ENCODE data around the gene FMNL2.

FMNL2 gene

GRCh38 chr2:152585830-152586484 is 251.0 kb downstream of the FMNL2 start:
- POLR2A ChIA-PET: no interaction called here
- TF ChIP-seq FOXM1 (IDR thresholded peaks at IDR 0.05; ENCODE audit: borderline replicate concordance): no peak
- TF ChIP-seq PKNOX1 (IDR thresholded peaks at IDR 0.05): no peak
- TF ChIP-seq L3MBTL2 (conservative IDR thresholded peaks at IDR 0.05): no peak
- no peak for TF ChIP-seq SUZ12 (IDR thresholded peaks at IDR 0.05)
- TF ChIP-seq BHLHE40 (IDR thresholded peaks at IDR 0.05; ENCODE audit: borderline replicate concordance): no peak
- TF ChIP-seq TARDBP (IDR thresholded peaks at IDR 0.05): no peak
- no peak for TF ChIP-seq FOXK2 (IDR thresholded peaks at IDR 0.05)
- no peak for TF ChIP-seq ELF4 (IDR thresholded peaks at IDR 0.05)
- TF ChIP-seq FOXA1 (IDR thresholded peaks at IDR 0.05): no peak
- TF ChIP-seq NFRKB (IDR thresholded peaks at IDR 0.05): no peak
- no peak for TF ChIP-seq LEF1 (IDR thresholded peaks at IDR 0.05; ENCODE audit: borderline replicate concordance)
- CTCF ChIA-PET: interaction anchor here (0.6 to 0.7 kb wide), 3 partner anchors 12 to 166 kb away, joined by 3 to 6 read pairs (median 3); no protein-coding TSS in a partner anchor
- no peak for DNase-seq (ENCODE audit: extremely low spot score)

- POLR2A ChIA-PET: no interaction called here
- DNase-seq (ENCODE audit: extremely low spot score): no peak
- CTCF ChIA-PET: no interaction called here
These were observed 252.4 kb downstream of the FMNL2 start for GRCh38 chr2:152587187-152587947.

GRCh38 chr2:152588998-152589397 is 254.0 kb downstream of the FMNL2 start:
- ChIA-PET CTCF (no interaction called here), POLR2A (no interaction called here)
- no peak for TF ChIP-seq PKNOX1 (IDR thresholded peaks at IDR 0.05)
- TF ChIP-seq SP1 (IDR thresholded peaks at IDR 0.05): no peak
- TF ChIP-seq FOXK2 (IDR thresholded peaks at IDR 0.05): no peak
- TF ChIP-seq FOXA1 (IDR thresholded peaks at IDR 0.05): no peak
- TF ChIP-seq ELF4 (IDR thresholded peaks at IDR 0.05): no peak
- no peak for TF ChIP-seq HDGF (IDR thresholded peaks at IDR 0.05; ENCODE audit: borderline replicate concordance)
- TF ChIP-seq SUZ12 (IDR thresholded peaks at IDR 0.05): no peak
- no peak for TF ChIP-seq TARDBP (IDR thresholded peaks at IDR 0.05)
- TF ChIP-seq L3MBTL2 (conservative IDR thresholded peaks at IDR 0.05): no peak
- TF ChIP-seq ZNF384 (IDR thresholded peaks at IDR 0.05): no peak
- TF ChIP-seq NFRKB (IDR thresholded peaks at IDR 0.05): no peak
- TF ChIP-seq CTBP1 (IDR thresholded peaks at IDR 0.05; ENCODE audit: borderline replicate concordance): no peak
- no peak for DNase-seq (ENCODE audit: extremely low spot score)

More at GRCh38 chr2:152587187-152587947, 252.4 kb downstream of the FMNL2 start:
- TF ChIP-seq L3MBTL2 (conservative IDR thresholded peaks at IDR 0.05) (no peak), FOXM1 (IDR thresholded peaks at IDR 0.05; ENCODE audit: borderline replicate concordance) (no peak), PKNOX1 (IDR thresholded peaks at IDR 0.05) (no peak), SP1 (IDR thresholded peaks at IDR 0.05) (no peak), FOXK2 (IDR thresholded peaks at IDR 0.05) (no peak), ZNF384 (IDR thresholded peaks at IDR 0.05) (no peak), TARDBP (IDR thresholded peaks at IDR 0.05) (no peak)

GRCh38 chr2:152594022-152594766 is 259.2 kb downstream of the FMNL2 start:
- TF ChIP-seq ZNF384 (IDR thresholded peaks at IDR 0.05): no peak
- no peak for TF ChIP-seq TARDBP (IDR thresholded peaks at IDR 0.05)
- TF ChIP-seq LEF1 (IDR thresholded peaks at IDR 0.05; ENCODE audit: borderline replicate concordance): no peak
- TF ChIP-seq ARNT (IDR thresholded peaks at IDR 0.05): no peak
- TF ChIP-seq NFRKB (IDR thresholded peaks at IDR 0.05): no peak
- TF ChIP-seq ELF4 (IDR thresholded peaks at IDR 0.05): no peak
- no peak for TF ChIP-seq FOXA1 (IDR thresholded peaks at IDR 0.05)
- TF ChIP-seq PKNOX1 (IDR thresholded peaks at IDR 0.05): no peak
- no peak for TF ChIP-seq FOXM1 (IDR thresholded peaks at IDR 0.05; ENCODE audit: borderline replicate concordance)
- TF ChIP-seq CTBP1 (IDR thresholded peaks at IDR 0.05; ENCODE audit: borderline replicate concordance): no peak
- no peak for TF ChIP-seq HDGF (IDR thresholded peaks at IDR 0.05; ENCODE audit: borderline replicate concordance)
- no peak for TF ChIP-seq L3MBTL2 (conservative IDR thresholded peaks at IDR 0.05)
- TF ChIP-seq FOXK2 (IDR thresholded peaks at IDR 0.05): no peak
- no peak for TF ChIP-seq SUZ12 (IDR thresholded peaks at IDR 0.05)
- POLR2A ChIA-PET: no interaction called here
- CTCF ChIA-PET: no interaction called here
- DNase-seq (ENCODE audit: extremely low spot score): no peak

GRCh38 chr2:152594792-152595191 is 259.8 kb downstream of the FMNL2 start:
- ChIA-PET CTCF (no interaction called here), POLR2A (no interaction called here)

More at GRCh38 chr2:152594792-152595191, 259.8 kb downstream of the FMNL2 start:
- TF ChIP-seq BHLHE40 (IDR thresholded peaks at IDR 0.05; ENCODE audit: borderline replicate concordance): no peak
- TF ChIP-seq ZNF384 (IDR thresholded peaks at IDR 0.05): no peak
- no peak for TF ChIP-seq LEF1 (IDR thresholded peaks at IDR 0.05; ENCODE audit: borderline replicate concordance)
- TF ChIP-seq PKNOX1 (IDR thresholded peaks at IDR 0.05): no peak
- TF ChIP-seq ELF4 (IDR thresholded peaks at IDR 0.05): no peak
- TF ChIP-seq SP1 (IDR thresholded peaks at IDR 0.05): no peak
- no peak for TF ChIP-seq HDGF (IDR thresholded peaks at IDR 0.05; ENCODE audit: borderline replicate concordance)
- TF ChIP-seq L3MBTL2 (conservative IDR thresholded peaks at IDR 0.05): no peak
- TF ChIP-seq CTBP1 (IDR thresholded peaks at IDR 0.05; ENCODE audit: borderline replicate concordance): no peak
- TF ChIP-seq FOXA1 (IDR thresholded peaks at IDR 0.05): no peak
- TF ChIP-seq FOXK2 (IDR thresholded peaks at IDR 0.05): no peak
- TF ChIP-seq ARNT (IDR thresholded peaks at IDR 0.05): no peak
- TF ChIP-seq SUZ12 (IDR thresholded peaks at IDR 0.05): no peak
- DNase-seq (ENCODE audit: extremely low spot score): no peak

Measured in HEK293T (cell line).